Skeletal muscle tissue (tissue), 4 donors: Measurements from ENCODE around the gene AGPAT4. TPM values are rescaled to one million over a fixed set of nuclear protein-coding genes. Genes with fewer than 3 reads are reported as not detected.

Source experiments
- H3K27ac ChIP-seq: one replicate; pipeline ENCODE4 v1.7.0; 2013; ENCODE audit warnings: mild to moderate bottlenecking, low read depth, low read length, inconsistent platforms
- H3K27me3 ChIP-seq, 3 donors: one replicate each; pipeline ENCODE4 v1.7.0; 2013; ENCODE audit warnings: low read length in 3 of 3; ENCODE audit not compliant: control insufficient read depth in 3 of 3, insufficient read depth in 3 of 3
- H3K36me3 ChIP-seq, 3 donors: one replicate each; pipeline ENCODE4 v1.7.0; 2013; ENCODE audit warnings: low read length in 3 of 3; ENCODE audit not compliant: control insufficient read depth in 3 of 3, insufficient read depth in 3 of 3
- H3K4me1 ChIP-seq, 3 donors: one replicate each; pipeline ENCODE4 v1.7.0; 2013; ENCODE audit warnings: low read length in 3 of 3, mild to moderate bottlenecking in 3 of 3; ENCODE audit not compliant: control insufficient read depth in 3 of 3, insufficient read depth in 3 of 3
- H3K4me3 ChIP-seq, 3 donors: one replicate each; pipeline ENCODE4 v1.7.0; 2013; ENCODE audit warnings: low read length in 3 of 3
- H3K9ac ChIP-seq, 3 donors: one replicate each; pipeline ENCODE4 v1.7.0; 2013; ENCODE audit warnings: low read length in 3 of 3, mild to moderate bottlenecking in 3 of 3, moderate library complexity in 2 of 3, low read depth in 1 of 3
- H3K9me3 ChIP-seq, 3 donors: one replicate each; pipeline ENCODE4 v1.7.0; 2013; ENCODE audit warnings: low read length in 3 of 3; ENCODE audit not compliant: control insufficient read depth in 3 of 3
- total RNA-seq: library from RNA; depleted of rRNA; stranded (reverse); fragments of >200 nt; gene quantifications from one replicate; pipeline ENCODE4 v1.2.3, GENCODE V29; 2014
- donor health status: Osteomylitis.

The AGPAT4 gene
- total RNA-seq, 1 donor from 2014 or later = 18.3 TPM

DNA sequence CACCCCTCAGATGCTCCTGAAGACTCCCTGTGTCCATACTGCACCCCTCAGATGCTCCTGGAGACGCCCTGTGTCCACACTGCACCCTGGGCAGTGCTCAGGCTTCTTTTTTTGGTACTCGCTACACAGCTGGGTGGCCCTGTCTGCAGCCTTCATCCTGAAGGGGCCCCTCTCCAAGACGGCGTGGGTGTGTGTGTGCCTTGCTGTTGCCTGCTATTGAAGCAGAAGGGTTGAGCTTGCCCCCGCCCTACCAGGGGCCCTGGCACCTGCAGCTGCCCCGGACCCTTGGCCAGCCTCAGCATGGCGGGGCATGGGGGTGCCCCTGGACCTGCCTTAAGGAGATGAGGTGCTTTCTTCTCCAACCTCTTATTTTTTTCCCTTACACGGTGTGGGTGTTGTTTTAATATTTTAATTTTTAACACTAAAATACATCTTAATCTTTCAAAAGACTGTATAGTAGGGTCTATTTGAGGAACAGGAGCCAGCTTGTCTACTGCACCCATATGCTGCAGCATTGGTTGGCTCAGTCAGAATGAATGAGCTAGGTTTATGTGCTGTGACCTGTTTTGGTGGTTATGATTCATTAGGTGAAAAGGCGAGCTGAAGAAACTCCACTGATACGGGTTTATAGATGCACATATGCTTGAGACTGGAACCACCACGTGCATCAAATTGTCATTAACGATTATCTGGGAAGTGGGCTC lies 135.9 kb downstream of the AGPAT4 start:
- Histone ChIP-seq H3K4me3 (no peak overlapping the region), H3K4me1 (no peaks in the 10 kb centered on the region), H3K27me3 (no peaks in the 10 kb centered on the region), H3K9me3 (no peaks in the 10 kb centered on the region), H3K27ac (no peak overlapping the region), H3K36me3 (peaks cover 5 to 25% (median 9%) of the 10 kb centered on the region in 3 donors), H3K9ac (no peak overlapping the region)

GRCh38 chr6:161137320-161137719 lies 136.5 kb downstream of the AGPAT4 start:
- Histone ChIP-seq H3K27me3 (no peaks in the 10 kb centered on the region), H3K36me3 (peaks cover 9 to 25% (median 10%) of the 10 kb centered on the region in 3 donors), H3K4me3 (no peak overlapping the region), H3K9ac (no peak overlapping the region), H3K9me3 (no peaks in the 10 kb centered on the region), H3K4me1 (no peaks in the 10 kb centered on the region), H3K27ac (no peak overlapping the region)

- Histone ChIP-seq H3K9ac (no peak overlapping the region), H3K4me1 (no peaks in the 10 kb centered on the region), H3K27me3 (no peaks in the 10 kb centered on the region), H3K27ac (no peak overlapping the region), H3K36me3 (peaks cover 10 to 28% (median 15%) of the 10 kb centered on the region in 3 donors), H3K9me3 (no peaks in the 10 kb centered on the region), H3K4me3 (no peak overlapping the region)
Observed at GRCh38 chr6:161136655-161137054, 137.2 kb downstream of the AGPAT4 start.

DNA sequence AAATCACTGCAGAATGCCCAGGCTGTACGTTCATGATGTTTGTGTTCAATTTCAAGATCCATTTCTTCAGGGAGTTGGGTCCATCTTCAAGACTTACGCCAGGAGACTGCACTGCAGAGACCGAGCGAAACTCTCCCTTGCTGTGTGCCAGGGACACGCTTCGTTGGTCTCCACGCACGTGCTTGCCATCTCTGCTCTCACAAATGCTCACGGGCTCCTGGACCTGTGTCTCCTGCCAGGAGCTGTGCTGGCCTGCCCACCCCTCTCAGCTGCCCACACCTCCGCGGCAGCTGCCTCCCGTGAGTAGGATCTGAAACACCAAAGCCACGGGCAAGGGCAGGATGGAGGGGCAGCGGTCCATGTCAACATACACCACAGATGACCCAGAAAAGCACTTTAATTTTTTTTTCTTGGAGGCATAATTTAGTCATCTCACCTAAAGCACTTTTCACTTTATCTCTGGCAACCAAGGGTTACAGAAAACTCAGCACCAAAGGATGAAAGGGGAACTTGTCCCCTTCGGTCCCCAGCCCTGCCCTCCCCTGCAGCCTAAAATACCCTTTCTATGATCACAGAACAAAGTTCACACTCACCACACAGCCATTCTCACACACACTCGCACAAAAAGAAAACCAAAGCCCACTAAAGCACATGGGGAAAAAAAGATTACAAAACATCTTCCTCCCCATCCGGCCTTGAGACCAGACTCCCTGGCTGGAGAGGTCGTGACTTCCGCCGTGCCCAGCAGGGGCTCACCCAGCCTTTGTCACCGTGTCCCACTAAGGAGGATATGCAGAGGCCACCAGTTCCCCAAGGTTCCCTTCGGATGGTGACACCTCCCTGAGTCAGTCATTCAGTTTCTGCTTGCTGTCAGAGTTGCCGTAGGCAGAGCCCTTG lies 137.9 kb downstream of the AGPAT4 start:
- no peak overlapping the region for H3K27ac ChIP-seq
- no peak overlapping the region for H3K9ac ChIP-seq
- H3K9me3 ChIP-seq = no peaks in the 10 kb centered on the region
- no peak overlapping the region for H3K4me3 ChIP-seq
- peaks cover 10 to 28% (median 16%) of the 10 kb centered on the region in 3 donors for H3K36me3 ChIP-seq
- H3K27me3 ChIP-seq = no peaks in the 10 kb centered on the region
- no peaks in the 10 kb centered on the region for H3K4me1 ChIP-seq

- H3K4me1 ChIP-seq = no peaks in the 10 kb centered on the region
- H3K4me3 ChIP-seq = no peak overlapping the region
- no peak overlapping the region for H3K9ac ChIP-seq
- H3K9me3 ChIP-seq = no peaks in the 10 kb centered on the region
- peaks cover 13 to 30% (median 16%) of the 10 kb centered on the region in 3 donors for H3K36me3 ChIP-seq
- H3K27me3 ChIP-seq = no peaks in the 10 kb centered on the region
- no peak overlapping the region for H3K27ac ChIP-seq
Observed at GRCh38 chr6:161134550-161135298, 139.1 kb downstream of the AGPAT4 start.

- H3K36me3 ChIP-seq = peaks cover 16 to 28% (median 16%) of the 10 kb centered on the region in 3 donors
Observed at GRCh38 chr6:161133963-161134362, 139.9 kb downstream of the AGPAT4 start.

GRCh38 chr6:161132384-161132783 lies 141.5 kb downstream of the AGPAT4 start:
- Histone ChIP-seq H3K27me3 (no peaks in the 10 kb centered on the region), H3K27ac (no peak overlapping the region), H3K36me3 (peaks cover 16 to 34% (median 24%) of the 10 kb centered on the region in 3 donors), H3K9ac (no peak overlapping the region), H3K9me3 (no peaks in the 10 kb centered on the region), H3K4me3 (no peak overlapping the region), H3K4me1 (no peaks in the 10 kb centered on the region)

More at GRCh38 chr6:161133963-161134362, 139.9 kb downstream of the AGPAT4 start:
- H3K27me3 ChIP-seq = no peaks in the 10 kb centered on the region
- H3K4me3 ChIP-seq = no peak overlapping the region
- no peak overlapping the region for H3K9ac ChIP-seq
- H3K9me3 ChIP-seq = no peaks in the 10 kb centered on the region
- no peaks in the 10 kb centered on the region for H3K4me1 ChIP-seq
- H3K27ac ChIP-seq = no peak overlapping the region

DNA sequence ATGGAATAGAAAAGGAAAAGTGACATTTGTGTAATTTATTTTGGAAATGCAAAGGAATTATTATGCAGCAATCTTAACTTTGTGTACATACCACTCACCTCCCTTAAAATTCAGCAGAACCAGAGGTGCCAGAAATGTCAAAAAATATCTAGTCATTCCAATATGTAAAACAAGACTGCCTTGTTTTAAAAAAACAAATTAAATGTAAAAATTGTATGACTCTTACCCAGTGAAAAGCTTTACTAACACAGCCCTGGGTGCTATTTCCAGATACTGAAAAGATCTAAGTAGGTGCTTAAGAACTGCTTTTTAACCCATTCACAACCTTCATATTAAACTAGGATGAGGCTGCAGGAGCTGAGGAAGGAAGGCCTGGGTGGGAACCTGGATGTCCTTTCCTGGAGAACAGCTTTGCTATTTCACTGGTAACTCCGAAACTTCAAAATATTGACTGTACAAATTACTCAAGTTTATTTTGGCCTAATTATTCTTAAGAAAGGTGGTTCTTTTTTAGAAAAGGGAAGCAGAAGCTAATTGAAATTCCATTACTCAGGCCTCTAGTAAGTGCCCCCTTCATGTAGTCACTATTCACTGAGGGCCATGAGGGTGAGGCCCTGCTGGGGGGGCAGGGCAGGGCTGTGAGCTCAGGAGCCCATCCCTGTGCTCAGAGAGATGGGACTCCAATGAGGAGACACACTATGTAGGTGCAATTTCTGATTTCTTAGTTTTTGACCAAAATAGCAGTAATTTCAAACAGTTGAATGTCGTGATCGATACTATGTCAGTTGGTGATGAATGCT lies 142.7 kb downstream of the AGPAT4 start:
- H3K27ac ChIP-seq = no peak overlapping the region
- no peak overlapping the region for H3K4me3 ChIP-seq
- peaks cover 16 to 26% (median 20%) of the 10 kb centered on the region in 3 donors for H3K36me3 ChIP-seq
- no peaks in the 10 kb centered on the region for H3K9me3 ChIP-seq
- H3K27me3 ChIP-seq = no peaks in the 10 kb centered on the region
- H3K4me1 ChIP-seq = no peaks in the 10 kb centered on the region
- no peak overlapping the region for H3K9ac ChIP-seq

- Histone ChIP-seq H3K27ac (no peak overlapping the region), H3K36me3 (peaks cover 13 to 20% (median 18%) of the 10 kb centered on the region in 3 donors), H3K27me3 (no peaks in the 10 kb centered on the region), H3K4me1 (no peaks in the 10 kb centered on the region), H3K9me3 (no peaks in the 10 kb centered on the region), H3K9ac (no peak overlapping the region), H3K4me3 (no peak overlapping the region)
Observed at GRCh38 chr6:161130541-161130940, 143.3 kb downstream of the AGPAT4 start.
